Peyer's patch (tissue), 4 donors: ENCODE measurements around the gene TRERF1.

Experiments
- POLR2A ChIP-seq, 2 donors: fragments of 450-650 bp; IDR thresholded peaks; one replicate each; pipeline ENCODE4 v1.5.1; 2017; ENCODE audit warnings: antibody characterized with exemption in 2 of 2, mild to moderate bottlenecking in 2 of 2, moderate library complexity in 2 of 2
- TF ChIP-seq, protein P1 (sequence below), 6 experiments: fragments of 450-650 bp in 4 of 6; fragments of 200-600 bp in 2 of 6; sonication (generic) in 1 of 6; IDR thresholded peaks; one replicate each; pipeline ENCODE4 v1.5.1; 2017 to 2019; ENCODE audit warnings: antibody characterized with exemption in 6 of 6, mild to moderate bottlenecking in 3 of 6, moderate library complexity in 1 of 6

DNA sequence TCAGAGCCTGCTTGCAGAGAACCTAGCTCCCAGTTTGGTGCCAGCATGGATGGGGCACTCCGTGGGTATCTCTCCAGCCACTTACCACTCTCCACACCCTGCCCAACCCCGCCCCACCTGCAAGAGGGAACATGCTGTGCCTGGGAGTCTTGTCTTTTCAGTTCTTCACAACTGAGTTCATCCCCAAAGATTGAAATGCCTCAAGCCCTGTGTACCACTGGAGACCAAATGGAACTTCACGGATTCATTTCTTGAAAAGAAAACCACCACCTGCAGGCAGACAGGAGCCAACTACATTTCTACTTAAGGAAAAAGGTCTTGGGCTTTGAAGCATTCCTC, 50.1 kb downstream of the TRERF1 start:
- TF ChIP-seq, protein P1, sequence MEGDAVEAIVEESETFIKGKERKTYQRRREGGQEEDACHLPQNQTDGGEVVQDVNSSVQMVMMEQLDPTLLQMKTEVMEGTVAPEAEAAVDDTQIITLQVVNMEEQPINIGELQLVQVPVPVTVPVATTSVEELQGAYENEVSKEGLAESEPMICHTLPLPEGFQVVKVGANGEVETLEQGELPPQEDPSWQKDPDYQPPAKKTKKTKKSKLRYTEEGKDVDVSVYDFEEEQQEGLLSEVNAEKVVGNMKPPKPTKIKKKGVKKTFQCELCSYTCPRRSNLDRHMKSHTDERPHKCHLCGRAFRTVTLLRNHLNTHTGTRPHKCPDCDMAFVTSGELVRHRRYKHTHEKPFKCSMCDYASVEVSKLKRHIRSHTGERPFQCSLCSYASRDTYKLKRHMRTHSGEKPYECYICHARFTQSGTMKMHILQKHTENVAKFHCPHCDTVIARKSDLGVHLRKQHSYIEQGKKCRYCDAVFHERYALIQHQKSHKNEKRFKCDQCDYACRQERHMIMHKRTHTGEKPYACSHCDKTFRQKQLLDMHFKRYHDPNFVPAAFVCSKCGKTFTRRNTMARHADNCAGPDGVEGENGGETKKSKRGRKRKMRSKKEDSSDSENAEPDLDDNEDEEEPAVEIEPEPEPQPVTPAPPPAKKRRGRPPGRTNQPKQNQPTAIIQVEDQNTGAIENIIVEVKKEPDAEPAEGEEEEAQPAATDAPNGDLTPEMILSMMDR (IDR thresholded peaks at IDR 0.05) = no peak
- TF ChIP-seq POLR2A (IDR thresholded peaks at IDR 0.05) = no peak
